ENCODE measurements around the gene ARHGEF4. TPM values are rescaled to one million over a fixed set of nuclear protein-coding genes. Genes with fewer than 3 reads are reported as not detected.

ARHGEF4 gene
- total and polyA plus RNA-seq, 10 donors: 0.19 to 0.88 (median 0.46) TPM; not detected in 2

GRCh38 chr2:130871843-130872740 is 35.4 kb downstream of the ARHGEF4 start:
- Histone ChIP-seq H3K27ac (no peak overlapping the region), H3K9me3 (no peaks in the 10 kb centered on the region), H3K4me3 (no peak overlapping the region), H3K36me3 (no peaks in the 10 kb centered on the region), H3K4me1 (peaks cover 0 to 4% (median 0%) of the 10 kb centered on the region in 6 donors), H3K27me3 (replicated peaks in 1 of 7) (peaks cover 0 to 22% (median 0%) of the 10 kb centered on the region in 7 donors)
- intact Hi-C loops (cut with DNase I; ENCODE audit: low total_unique reads): loop anchor here (5.0 kb wide), 1 partner anchor 75 kb away; no protein-coding TSS in a partner anchor
- TF ChIP-seq POLR2A (IDR thresholded peaks at IDR 0.05): no peak
- TF ChIP-seq CTCF (IDR thresholded peaks at IDR 0.05 in 8 of 11, conservative IDR thresholded peaks at IDR 0.05 in 3 of 11): no peak
- TF ChIP-seq POLR2AphosphoS5 (IDR thresholded peaks at IDR 0.05): no peak
- no peak for DNase-seq
- WGBS, 5 donors: 77 to 88% (median 82%) methylated on average over 20 of the region's 20 CpGs

GRCh38 chr2:130872741-130873125 is 36.0 kb downstream of the ARHGEF4 start:
- 52 to 74% (median 69%) methylated on average over 4 to 6 of the region's 6 CpGs for WGBS, 5 donors
- Histone ChIP-seq H3K36me3 (no peaks in the 10 kb centered on the region), H3K4me1 (peaks cover 0 to 4% (median 0%) of the 10 kb centered on the region in 6 donors), H3K4me3 (no peak overlapping the region), H3K9me3 (no peaks in the 10 kb centered on the region), H3K27me3 (replicated peaks in 1 of 7) (peaks cover 0 to 22% (median 0%) of the 10 kb centered on the region in 7 donors), H3K27ac (no peak overlapping the region)
- no peak for TF ChIP-seq POLR2A (IDR thresholded peaks at IDR 0.05)
- no peak for TF ChIP-seq POLR2AphosphoS5 (IDR thresholded peaks at IDR 0.05)
- TF ChIP-seq CTCF (IDR thresholded peaks at IDR 0.05 in 8 of 11, conservative IDR thresholded peaks at IDR 0.05 in 3 of 11): no peak
- DNase-seq: no peak
- intact Hi-C loops (cut with DNase I; ENCODE audit: low total_unique reads): loop anchor here (5.0 kb wide), 1 partner anchor 75 kb away; no protein-coding TSS in a partner anchor

- Histone ChIP-seq H3K27ac (no peak overlapping the region), H3K36me3 (no peaks in the 10 kb centered on the region), H3K27me3 (replicated peaks in 1 of 7) (peaks cover 0 to 14% (median 0%) of the 10 kb centered on the region in 7 donors), H3K4me3 (no peak overlapping the region), H3K9me3 (no peaks in the 10 kb centered on the region), H3K4me1 (peaks cover 0 to 4% (median 0%) of the 10 kb centered on the region in 6 donors)
- WGBS, 5 donors: 31 to 40% (median 34%) methylated on average over 9 of the region's 9 CpGs
- DNase-seq: peak; percentile 75
- intact Hi-C loops (cut with DNase I; ENCODE audit: low total_unique reads): loop anchor here (5.0 kb wide), 1 partner anchor 77 kb away; no protein-coding TSS in a partner anchor
- TF ChIP-seq POLR2A (IDR thresholded peaks at IDR 0.05) (no peak), CTCF (IDR thresholded peaks at IDR 0.05 in 8 of 11, conservative IDR thresholded peaks at IDR 0.05 in 3 of 11) (peak in 10 of 11 experiments; percentile 27 to 77 (median 54))
These were observed 37.1 kb downstream of the ARHGEF4 start for GRCh38 chr2:130873700-130874346.

All from spleen (tissue), 11 donors.